Activated T-cell treated with anti-CD3 and anti-CD28 coated beads for 24 hours (primary cell): ENCODE measurements around the gene MTREX.
A peak's percentile ranks its signal among the peaks of the same experiment; 100 is the strongest.

Experiments
- DNase-seq: peaks from one replicate; pipeline ENCODE4 v3.0.0-alpha.2; 2020; ENCODE audit warnings: low read depth

The MTREX gene

DNA sequence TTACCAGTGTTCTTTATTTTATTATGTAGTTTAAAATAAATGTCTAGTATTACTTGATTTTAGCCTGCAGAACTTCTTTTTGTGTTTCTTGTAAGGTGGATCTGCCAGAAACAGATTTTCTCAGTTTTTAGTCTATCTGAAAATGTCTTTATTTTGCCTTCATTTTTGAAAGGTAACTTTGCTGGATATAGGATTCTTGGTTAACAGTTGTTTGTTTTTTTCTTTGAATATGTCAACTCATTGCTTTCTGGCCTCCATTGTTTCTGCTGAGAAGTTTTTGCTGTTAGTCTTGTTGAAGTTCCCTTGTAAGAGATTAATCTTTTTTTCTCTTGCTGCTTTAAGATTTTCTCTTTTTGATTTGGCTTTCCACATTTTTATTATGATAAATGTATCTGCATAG lies 75.5 kb downstream of the MTREX start:
- DNase-seq: no peak

DNA sequence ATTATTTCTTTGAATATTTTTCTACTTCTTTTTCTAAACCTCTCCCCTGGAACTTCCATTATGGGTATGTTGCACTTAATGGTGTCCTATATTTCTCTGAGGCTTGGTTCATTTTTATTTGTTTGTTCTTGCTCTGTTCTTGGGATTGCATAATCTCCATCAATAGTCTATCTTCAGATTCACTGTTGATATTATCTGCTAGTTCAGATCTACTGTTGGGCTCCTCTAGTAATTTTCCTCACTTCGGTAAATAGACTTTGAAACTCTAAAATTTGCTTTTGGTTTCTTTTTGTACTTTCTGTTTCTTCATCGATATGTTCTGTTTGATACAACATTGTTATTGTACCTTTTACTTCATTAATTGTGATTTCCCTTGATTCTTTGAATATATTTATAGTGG lies 76.3 kb downstream of the MTREX start:
- DNase-seq: no peak

DNA sequence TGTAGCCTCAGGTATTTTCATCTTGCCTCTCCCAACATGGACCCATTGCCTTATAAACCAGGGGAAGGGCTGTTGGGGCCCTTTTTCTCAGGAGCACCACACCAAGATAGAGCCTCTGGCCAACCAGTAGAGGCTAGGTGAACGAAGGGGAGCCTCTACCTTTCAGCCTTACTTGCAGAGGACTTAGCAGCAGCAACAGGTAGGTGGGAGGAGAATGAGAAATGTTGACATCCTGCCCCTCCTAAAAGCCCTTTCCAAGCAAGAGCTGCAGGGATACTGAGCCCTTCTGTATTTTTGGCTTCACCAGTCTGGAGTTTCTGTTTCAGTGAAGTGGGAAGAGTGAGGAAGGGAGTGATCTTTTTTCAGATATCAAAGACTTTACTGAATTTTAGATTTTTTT lies 77.4 kb downstream of the MTREX start:
- no peak for DNase-seq

DNA sequence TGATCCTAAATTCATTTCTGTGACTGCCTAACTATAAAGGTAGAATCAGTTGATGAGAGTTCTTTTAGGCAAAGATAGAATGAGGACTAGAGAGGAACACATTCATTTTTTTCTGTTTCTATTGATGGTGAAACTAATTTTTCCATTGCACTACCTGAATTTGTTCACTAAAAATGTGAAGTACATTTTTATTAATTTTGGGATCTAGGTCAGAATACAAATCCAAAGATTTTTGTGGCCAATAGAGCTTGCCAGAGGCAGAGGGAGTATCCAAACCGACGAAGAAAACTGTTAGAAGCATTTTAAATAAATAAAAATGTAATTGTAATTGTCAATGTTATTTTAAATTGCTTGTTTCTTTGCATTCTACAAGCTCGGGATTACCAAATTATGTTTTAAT lies 78.1 kb downstream of the MTREX start:
- DNase-seq: no peak

DNA sequence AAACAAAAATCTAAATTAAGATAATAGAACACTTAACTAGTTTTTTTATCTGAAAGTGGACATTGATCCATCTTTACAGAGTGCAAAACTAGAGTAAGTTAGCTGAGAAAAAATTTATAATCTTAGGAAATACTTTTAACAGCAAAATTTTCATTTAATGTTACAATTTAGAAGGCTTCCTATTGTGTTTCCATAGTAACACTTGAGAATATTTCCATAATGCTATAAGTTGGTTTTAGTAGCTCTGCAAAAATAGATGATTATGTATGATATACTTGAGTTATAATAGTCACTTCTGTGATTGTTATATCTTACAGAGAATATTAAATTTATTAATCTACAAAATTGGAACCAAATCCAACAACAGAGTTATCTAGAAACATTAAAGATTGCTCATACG lies 78.6 kb downstream of the MTREX start:
- DNase-seq: no peak

DNA sequence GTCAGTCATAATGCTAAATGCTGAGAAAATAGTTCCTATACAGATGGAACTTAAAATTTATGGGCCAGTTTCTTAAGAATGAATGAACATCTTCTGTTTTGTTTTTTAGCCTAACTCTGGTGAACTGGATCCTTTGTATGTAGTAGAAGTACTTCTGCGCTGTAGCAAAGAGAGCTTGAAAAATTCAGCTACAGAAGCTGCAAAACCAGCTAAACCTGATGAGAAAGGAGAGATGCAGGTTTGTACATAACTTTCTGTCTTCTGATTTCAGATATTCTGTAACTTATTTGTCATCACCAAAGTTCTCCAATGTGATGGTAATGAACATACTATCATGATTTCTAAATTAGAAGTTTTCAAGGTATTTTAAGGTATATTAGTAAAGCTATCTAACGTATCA lies 80.1 kb downstream of the MTREX start:
- DNase-seq: no peak

DNA sequence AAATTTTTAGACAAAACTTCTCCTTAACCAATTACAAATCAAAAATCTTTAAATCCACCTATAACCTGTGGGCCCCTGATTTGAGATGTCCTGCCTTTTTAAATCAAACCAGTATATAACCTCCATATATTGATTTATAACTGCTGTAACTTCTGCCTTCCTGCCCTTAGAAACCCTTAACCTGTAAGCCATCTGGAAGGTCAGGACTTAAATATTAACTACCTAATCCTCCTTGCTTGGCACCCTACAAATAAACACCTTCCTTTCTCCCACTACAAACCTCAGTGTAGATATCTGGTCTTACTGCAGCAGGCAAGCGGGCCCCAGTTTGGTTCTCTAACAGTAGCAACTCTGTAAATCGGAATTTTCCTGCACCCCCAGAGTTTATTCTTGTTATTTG lies 83.9 kb downstream of the MTREX start:
- no peak for DNase-seq

DNA sequence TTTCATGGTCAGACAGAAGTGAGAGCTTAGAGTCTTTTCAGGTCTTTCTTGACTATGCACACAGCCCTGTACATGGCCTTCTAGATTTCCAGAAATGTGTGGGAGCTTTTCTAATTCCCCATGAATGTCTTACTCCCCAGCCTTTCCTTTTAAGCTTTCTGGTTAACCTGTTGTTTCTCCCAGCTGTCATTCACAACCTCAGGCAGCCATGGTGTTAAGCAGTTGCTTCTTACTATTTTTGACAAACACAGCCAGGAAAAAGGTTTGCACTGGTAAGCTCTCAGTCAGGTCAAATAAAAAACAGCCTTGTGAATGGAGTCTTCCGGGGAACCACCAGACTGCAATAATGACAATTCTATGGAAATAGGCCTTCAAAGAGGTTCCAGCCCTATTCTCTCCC lies 84.9 kb downstream of the MTREX start:
- DNase-seq: no peak

DNA sequence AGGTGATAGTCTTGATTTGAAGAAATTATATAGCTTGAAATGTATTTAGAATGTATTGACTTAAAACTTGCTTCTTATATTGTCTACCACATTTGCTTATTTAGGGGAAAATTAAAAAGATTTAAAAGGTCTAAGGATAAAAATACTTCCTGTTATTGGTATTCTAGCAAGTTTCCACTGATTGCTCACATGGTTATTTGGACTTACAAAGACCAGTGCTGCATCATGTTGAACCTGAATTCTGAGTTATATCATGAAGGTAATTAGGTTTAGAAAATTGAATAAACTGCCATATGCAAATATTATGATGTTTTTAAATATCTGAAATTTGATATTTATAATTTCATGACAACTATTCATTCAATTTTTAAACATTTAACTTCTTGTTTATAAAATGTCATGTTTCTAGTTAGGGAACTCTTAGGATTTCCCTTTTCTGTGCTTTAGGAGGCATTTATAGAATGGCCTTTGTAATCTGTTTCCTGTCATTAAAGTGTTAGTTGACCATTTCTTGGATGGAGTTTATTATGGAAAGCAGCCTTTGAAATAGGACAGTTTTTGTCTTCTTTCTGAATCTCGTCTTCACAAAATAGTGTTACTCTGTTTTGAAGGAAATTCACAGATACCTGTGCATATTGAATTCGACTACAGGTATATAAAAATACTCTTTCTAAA lies 85.8 kb downstream of the MTREX start:
- no peak for DNase-seq

DNA sequence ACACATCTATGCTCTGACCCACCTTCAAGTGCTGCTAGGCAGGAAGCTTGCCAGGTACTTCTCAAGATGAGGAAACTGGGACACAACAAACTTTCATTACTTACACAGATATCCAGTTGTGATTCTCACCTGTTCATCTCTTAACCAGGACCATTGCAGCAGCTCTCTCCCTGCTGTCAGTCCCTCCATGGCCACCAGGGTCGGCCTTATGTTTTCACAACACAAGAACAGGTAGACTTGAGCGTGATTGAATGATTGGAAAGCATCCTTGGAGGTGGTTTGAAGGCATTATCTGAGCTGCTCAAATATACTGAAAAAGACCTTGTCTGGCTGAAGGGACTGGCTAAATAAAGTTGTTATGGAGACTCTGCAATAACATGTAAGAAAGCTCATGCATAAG lies 94.4 kb downstream of the MTREX start:
- no peak for DNase-seq

DNA sequence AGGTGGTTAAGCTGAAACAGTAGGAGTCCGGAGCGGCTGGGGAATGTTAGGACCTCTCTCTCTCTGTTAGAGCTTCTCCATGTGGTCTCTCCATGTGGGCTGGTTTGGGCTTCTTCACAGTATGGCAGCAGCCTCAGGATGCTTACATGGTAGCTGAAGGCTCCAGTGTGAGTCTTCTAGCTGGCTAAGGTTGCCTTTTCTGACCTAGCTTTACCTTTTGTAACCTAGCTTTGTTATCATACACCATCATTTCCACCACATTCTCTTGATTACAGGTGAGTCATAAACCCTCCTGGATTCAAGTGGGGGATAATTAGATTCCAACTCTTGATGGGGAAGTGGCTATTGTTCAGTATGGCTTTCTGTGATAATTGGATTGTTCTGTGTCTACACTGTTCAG lies 98.5 kb downstream of the MTREX start:
- DNase-seq: no peak

DNA sequence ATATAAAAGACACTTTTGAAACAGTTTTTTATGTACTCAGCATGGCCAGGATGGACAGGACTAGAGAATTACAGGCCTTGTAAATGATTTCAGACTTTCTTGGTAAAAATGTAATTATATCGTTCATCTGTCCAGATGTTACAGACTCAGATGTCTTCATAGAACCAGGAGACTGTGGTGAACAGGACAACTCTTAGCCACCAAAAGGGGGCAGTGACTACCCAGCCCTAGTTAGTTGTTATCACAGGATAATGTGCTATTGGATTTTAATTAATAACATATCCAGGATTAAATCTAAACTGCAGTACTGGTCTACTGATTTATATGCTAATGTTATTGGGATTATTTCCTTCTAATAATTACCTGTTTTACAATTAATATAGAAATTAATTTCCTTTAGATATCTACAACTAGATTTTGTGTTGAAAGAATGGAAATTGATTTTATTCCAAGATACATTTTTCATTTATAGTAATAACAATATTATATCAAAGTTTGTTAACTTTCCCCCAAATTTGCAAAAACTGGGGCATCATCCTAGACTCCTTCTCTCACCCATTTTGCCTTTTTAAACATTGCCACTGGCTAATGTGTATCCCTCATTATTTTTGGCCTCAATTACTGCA lies 99.4 kb downstream of the MTREX start:
- no peak for DNase-seq

DNA sequence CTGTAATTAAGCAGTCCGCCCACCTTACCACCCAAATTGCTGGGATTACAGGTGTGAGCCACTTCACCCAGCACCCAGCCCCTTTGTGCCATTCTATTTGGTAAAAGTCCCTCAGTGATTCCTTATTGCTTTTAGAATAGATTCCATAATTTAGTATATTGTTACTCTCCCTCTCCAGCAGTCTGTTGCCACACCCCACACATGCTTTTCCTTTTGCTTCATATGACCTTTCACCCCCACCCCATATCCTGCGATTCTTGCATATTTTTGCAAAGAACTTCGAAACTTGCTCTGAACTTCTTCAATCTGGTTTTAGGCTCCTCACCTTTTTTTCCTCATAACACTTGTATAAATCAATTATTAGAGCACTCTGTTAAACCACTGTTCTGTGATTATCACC lies 100.2 kb downstream of the MTREX start:
- no peak for DNase-seq

DNA sequence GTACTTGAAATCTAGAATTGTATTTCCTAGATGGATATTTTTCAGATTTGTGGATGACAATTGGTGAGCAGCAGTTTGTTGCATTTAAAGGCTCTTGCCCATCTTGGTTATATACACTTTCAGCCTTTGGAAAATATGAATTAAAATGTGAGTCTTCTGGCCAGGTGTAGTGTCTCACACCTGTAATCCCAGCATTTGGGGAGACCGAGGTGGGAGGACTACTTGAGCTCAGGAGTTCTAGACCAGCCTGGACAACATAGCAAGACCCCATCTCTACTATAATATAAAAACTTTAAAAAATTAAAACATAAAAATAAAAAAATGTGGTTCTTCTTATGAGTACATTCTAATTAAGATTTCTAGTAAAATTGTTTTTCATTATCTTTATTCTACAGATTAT lies 102.0 kb downstream of the MTREX start:
- no peak for DNase-seq

DNA sequence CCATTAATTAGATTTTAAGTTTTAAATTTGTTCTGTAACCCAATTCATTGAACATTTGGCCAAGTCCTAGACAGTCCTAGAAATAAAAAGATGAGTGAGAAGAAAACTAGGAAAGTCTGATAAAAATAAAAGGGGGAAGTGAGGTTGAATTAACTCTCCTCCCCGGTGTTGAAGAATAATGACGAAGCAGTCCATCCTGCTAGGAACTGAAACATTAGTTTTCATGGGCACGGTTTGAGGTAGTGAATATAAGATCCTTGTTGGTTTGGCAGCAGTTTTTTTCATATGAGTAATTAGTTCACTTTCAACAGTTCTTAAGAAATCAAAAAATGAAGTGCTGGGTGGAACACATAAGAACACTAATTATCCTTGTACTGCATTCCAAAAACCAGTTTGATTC lies 103.1 kb downstream of the MTREX start:
- DNase-seq: no peak

DNA sequence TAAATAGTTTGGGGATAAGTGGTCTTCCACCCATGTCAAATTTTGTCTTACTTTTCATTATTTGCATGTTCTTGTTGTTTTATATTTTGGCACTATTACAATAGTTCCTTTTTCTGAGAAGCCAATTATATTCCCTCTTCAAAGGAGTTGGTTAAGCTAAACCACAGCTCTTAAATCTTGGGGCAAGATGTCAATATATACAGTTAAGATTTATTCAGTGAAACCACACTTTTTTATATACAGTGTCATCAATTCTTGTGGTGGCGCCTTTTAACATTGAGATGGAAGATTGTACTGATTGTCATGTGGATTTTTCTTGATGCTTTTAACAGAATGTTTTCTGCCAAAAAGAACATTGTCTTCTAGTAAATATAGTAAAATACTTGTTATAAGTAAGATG lies 104.1 kb downstream of the MTREX start:
- DNase-seq: no peak

DNA sequence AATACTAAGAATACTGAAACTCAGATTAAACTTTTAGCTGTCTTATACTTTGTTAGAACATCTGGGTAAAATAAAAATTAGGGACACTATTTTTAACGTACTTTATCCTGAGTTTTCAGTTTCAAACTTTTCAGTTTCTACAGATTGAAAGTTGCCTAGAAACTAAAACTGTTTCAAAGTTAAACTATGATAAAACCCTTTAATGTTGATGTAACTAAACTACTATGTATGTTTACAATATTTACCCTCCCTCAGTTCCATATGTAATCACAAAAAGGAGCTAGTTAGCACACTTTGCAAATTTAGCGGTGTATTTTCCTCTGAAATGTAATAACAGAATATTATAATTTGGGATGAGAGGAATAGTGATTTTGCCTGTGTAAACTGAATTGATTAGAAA lies 105.9 kb downstream of the MTREX start:
- no peak for DNase-seq

DNA sequence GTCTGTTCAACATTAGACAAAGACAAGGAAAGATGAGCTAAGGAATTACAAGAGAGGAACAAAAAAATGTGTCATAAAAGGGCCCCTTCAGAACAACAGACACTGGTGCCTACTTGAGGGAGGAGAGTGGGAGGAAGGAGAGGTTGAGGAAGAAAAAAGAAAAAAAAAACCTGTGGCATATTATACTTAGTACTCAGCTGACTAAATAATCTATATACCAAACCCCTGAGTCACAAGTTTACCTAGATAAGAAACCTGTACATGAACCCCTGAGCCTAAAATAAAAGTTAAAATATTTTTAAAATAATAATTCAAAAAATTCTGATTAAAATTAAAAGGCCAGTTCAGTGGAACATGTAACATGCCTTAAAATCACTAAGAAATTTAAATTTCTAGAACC lies 107.3 kb downstream of the MTREX start:
- no peak for DNase-seq

DNA sequence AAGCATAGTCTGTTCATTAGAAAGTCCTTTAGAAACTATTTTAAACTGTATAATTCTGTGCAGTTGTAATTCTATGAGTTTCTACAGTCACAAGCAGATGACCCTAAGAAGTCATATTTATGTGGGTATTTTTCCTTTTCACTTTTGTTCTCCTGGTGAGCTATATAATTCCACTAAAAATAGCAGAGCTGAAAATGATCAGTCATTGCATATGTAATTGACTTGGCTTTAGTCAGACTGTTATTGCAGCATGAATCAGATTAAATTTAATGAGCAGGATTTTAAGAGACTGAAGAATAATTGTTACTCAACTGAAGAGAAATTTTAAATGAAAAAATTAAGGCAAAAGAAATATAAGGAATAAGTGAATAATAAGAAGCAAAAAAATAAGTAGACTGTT lies 108.5 kb downstream of the MTREX start:
- DNase-seq: no peak

DNA sequence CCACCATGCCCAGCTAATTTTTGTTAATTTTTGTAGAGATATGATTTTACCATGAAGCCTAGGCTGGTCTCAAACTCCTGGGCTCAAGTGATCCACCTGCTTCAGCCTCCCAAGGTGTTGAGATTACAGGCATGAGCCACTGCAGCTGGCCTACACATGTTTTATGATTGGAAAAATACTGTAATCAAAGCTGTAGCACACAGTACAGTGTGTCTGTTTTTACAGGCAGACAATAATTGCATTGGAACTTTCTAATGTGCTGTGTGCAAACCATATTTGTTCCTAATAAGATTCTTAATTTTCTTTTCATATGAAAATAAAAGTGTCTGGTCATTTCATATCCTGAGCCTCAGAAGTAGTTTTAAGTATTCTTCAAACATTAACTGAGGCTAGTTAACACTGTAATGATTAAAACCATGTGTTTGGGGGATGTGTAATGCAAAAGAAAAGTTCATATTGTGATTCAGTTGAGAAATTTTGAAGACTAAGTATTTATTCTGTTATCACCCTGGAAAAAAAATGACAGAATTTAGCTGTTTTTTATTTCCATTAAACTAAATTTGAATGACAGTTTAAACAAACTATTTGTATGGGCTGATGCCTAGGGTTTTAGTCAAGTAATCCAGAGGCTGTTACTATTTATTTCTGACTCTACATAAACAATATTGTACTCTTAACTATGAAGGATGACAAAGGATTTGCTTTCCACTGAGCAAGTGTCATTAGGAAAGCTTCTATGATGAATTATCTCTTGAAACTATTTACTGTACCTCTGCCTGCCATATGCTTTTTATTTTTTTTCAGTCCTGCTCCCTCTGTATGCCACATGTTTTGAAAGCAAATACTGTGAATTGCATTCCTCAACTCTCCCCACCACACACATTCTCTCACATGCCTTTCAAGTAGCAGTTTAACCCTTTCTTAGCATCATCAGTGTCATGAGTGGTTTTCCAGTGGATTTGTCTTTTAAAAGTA lies 111.5 kb downstream of the MTREX start:
- DNase-seq: no peak

DNA sequence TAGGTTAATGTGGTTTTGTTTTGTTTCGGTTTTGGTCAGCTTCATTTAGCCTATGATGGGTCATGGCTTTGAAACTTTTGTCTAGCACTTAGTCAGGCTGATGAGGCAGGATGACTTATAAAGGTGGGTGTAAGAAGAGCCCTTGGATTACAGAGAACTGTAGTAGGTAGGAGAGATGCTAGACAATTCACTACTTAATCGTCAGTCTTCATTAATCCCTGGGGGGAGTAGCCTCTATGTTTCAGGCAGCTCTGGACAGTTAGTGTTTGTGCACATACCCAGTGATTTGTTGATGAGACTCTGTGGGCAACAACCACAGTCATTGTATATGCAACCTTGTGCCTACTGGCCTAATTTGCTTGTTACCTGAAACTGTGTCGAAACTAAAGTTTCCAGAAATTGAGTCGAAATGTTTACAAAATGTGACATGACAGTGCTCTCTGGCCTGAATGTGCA lies 113.3 kb downstream of the MTREX start:
- DNase-seq: peak; percentile 17

DNA sequence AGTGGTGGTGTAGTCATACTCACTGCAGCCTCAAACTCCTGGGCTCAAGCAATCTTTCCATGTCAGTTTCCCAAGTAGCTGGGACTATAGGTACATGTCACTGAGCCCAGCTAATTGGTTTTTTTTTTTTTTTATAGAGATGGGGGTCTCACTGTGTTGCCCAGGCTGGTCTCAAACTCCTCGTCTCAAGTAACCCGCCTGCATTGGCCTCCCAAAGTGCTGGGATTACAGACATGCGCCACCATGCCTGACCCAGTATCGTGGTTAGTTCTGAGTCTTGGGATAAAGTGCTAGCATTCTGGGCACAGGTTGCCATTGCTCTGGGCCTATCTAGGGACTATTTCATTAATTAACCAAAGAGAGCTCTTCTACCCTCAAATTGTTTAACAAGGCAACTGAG lies 118.7 kb downstream of the MTREX start:
- DNase-seq: no peak

DNA sequence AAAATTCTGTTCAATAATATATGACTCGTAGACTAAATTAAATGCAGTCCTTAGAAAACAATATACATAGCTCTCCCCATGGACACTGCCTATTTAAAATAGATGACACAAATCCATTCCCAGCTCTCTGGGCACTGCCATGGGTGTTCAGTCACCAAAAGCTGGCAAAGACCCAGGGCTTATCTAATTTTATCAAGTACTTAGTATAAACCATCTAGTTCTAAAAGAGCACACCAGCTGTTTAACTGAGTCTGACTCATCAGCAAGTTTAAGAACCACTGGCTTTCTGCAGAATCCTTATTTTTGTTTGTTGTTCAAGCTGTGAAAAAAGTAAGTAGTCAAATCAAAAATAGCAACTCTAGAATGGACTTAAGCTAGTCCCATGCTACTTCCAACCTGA lies 119.4 kb downstream of the MTREX start:
- no peak for DNase-seq
